K562 (cell line): ENCODE data around the gene TRUB1. TPM values are rescaled to one million over a fixed set of nuclear protein-coding genes. Genes with fewer than 3 reads are reported as not detected.

Experiments used
- ATAC-seq: fragments of 200-7000 bp; cut with Tn5 transposase; 3 replicates; pipeline ENCODE4 v1.9.1; 2020; ENCODE audit warnings: moderate library complexity
- BruUV-seq: library from RNA; stranded (reverse); fragments of 400-500 nt; replicated peaks from 2 replicates; lab custom pipeline; 2021; lab: Mats Ljungman, UMichigan
- CTCF ChIA-PET: fragments of 300-600 bp; formaldehyde crosslinking; extraction: SDS; loops from one replicate; lab custom pipeline; 2021; ENCODE audit warnings: low intra/inter-chr PET ratio; lab: Yijun Ruan, JAX
- POLR2A ChIA-PET: fragments of 300-600, 350-650 bp; sonication (Branson Sonifier 250); formaldehyde crosslinking; extraction: SDS; loops from one replicate; lab custom pipeline; 2021; ENCODE audit warnings: antibody characterized with exemption, inconsistent platforms; lab: Yijun Ruan, JAX
- DNase-seq, 4 experiments: peaks; one replicate each; pipeline versions ENCODE4 v3.0.0 to v3.0.0-alpha.2; 2011 to 2018; ENCODE audit warnings: low spot score in 3 of 4, mixed read lengths in 3 of 4; ENCODE audit errors: extremely low read depth in 1 of 4
- FAIRE-seq: peaks from 2 replicates; lab custom pipeline; 2011; peaks lifted over from hg19 to GRCh38; lab: Jason Lieb, UNC
- H2AFZ ChIP-seq: 2 replicates; pipeline ENCODE4 v1.6.0; 2011; ENCODE audit warnings: low read depth, low read length, control low read depth, inconsistent platforms
- H3K27ac ChIP-seq: fragments of 200-600 bp; 3 replicates; pipeline ENCODE4 v1.8.0; 2011; ENCODE audit warnings: low read depth, mild to moderate bottlenecking, control low read depth, inconsistent platforms, low read length, moderate library complexity, mixed read lengths; ENCODE audit errors: extremely low read depth
- H3K27me3 ChIP-seq, 2 experiments: fragments of 300-600 bp in 1 of 2; 2 replicates in 1 of 2; 3 replicates in 1 of 2; pipeline versions ENCODE4 v1.6.0 to v1.8.0; 2011; ENCODE audit warnings: inconsistent platforms in 2 of 2, low read length in 2 of 2, mild to moderate bottlenecking in 1 of 2, mixed read lengths in 1 of 2, moderate library complexity in 1 of 2; ENCODE audit not compliant: control insufficient read depth in 2 of 2, insufficient read depth in 2 of 2
- H3K36me3 ChIP-seq: fragments of 300-600 bp; 3 replicates; pipeline ENCODE4 v1.8.0; 2011; ENCODE audit warnings: mild to moderate bottlenecking, low read length, inconsistent platforms; ENCODE audit not compliant: control insufficient read depth, insufficient read depth
- H3K4me1 ChIP-seq, 2 experiments: fragments of 200-600 bp in 1 of 2; replicated peaks in 1 of 2; 2 replicates in 1 of 2; 3 replicates in 1 of 2; pipeline versions ENCODE4 v1.5.1 to v1.8.0; 2011; ENCODE audit warnings: inconsistent platforms in 2 of 2, low read length in 2 of 2, mild to moderate bottlenecking in 1 of 2, mixed read lengths in 1 of 2, moderate library complexity in 1 of 2; ENCODE audit not compliant: control insufficient read depth in 2 of 2, insufficient read depth in 2 of 2
- H3K4me2 ChIP-seq: 2 replicates; pipeline ENCODE4 v1.6.1; 2011; ENCODE audit warnings: low read length, control low read depth, inconsistent platforms, mixed read lengths; ENCODE audit not compliant: insufficient read depth
- H3K4me3 ChIP-seq: fragments of 200-600 bp; sonication (generic), shearing (Covaris generic); 2 replicates; pipeline ENCODE4 v1.5.1; 2016; ENCODE audit warnings: control low read depth, inconsistent platforms
- H3K79me2 ChIP-seq: fragments of 200-600 bp; 3 replicates; pipeline ENCODE4 v1.8.0; 2011; ENCODE audit warnings: low read length, inconsistent platforms; ENCODE audit not compliant: control insufficient read depth, insufficient read depth
- H3K9ac ChIP-seq, 2 experiments: 2 replicates each; pipeline versions ENCODE4 v1.6.0 to v1.6.1; 2011; ENCODE audit warnings: low read depth in 2 of 2, low read length in 2 of 2, control low read depth in 1 of 2, inconsistent platforms in 1 of 2, mild to moderate bottlenecking in 1 of 2, mixed read lengths in 1 of 2; ENCODE audit not compliant: insufficient read depth in 1 of 2
- H3K9me1 ChIP-seq: one replicate; pipeline ENCODE4 v1.6.0; 2011; ENCODE audit warnings: inconsistent platforms, mild to moderate bottlenecking, low read length, moderate library complexity; ENCODE audit not compliant: control insufficient read depth, insufficient read depth
- H3K9me3 ChIP-seq: replicated peaks from 2 replicates; pipeline ENCODE4 v1.5.1; 2011; ENCODE audit warnings: low read depth, low read length, inconsistent platforms; ENCODE audit not compliant: control insufficient read depth, insufficient read depth
- H4K20me1 ChIP-seq: replicated peaks from 2 replicates; pipeline ENCODE4 v1.6.1; 2011; ENCODE audit warnings: low read length, inconsistent platforms, mixed read lengths; ENCODE audit not compliant: control insufficient read depth, insufficient read depth
- DDX20 ChIP-seq: fragments of 450-650 bp; IDR thresholded peaks from 2 replicates; pipeline ENCODE4 v1.6.1; 2016; ENCODE audit warnings: missing genetic modification characterization, low read depth, mild to moderate bottlenecking, missing compliant biosample characterization, moderate library complexity
- FOXA3 ChIP-seq, 2 experiments: fragments of 450-650 bp in 1 of 2; sonication (generic) in 1 of 2; formaldehyde crosslinking; IDR thresholded peaks in 1 of 2; conservative IDR thresholded peaks in 1 of 2; 2 replicates each; pipeline versions ENCODE4 v1.4.0 to v1.8.0; 2020 to 2022; ENCODE audit warnings: mild to moderate bottlenecking in 2 of 2, missing genetic modification reagents in 1 of 2
- MTF1 ChIP-seq: fragments of 250-450 bp; sonication (Bioruptor Pico); IDR thresholded peaks from 2 replicates; pipeline ENCODE4 v1.9.0; 2021; ENCODE audit warnings: moderate library complexity, mild to moderate bottlenecking, inconsistent platforms, borderline replicate concordance
- ZBTB17 ChIP-seq: fragments of 450-650 bp; formaldehyde crosslinking; IDR thresholded peaks from 2 replicates; pipeline ENCODE4 v1.4.0; 2020; ENCODE audit warnings: mild to moderate bottlenecking
- ZFP1 ChIP-seq: fragments of 450-650 bp; formaldehyde crosslinking; IDR thresholded peaks from 2 replicates; pipeline ENCODE4 v1.4.0; 2020; ENCODE audit warnings: mild to moderate bottlenecking, mixed read lengths
- ZNF316 ChIP-seq: fragments of 450-650 bp; IDR thresholded peaks from 2 replicates; pipeline ENCODE4 v1.6.1; 2016
- WGBS: fragments of 100-300 bp; shearing (Covaris generic); methylation state at CpG from one replicate; pipeline ENCODE4 v1.1.6; 2016; ENCODE audit warnings: low coverage, mixed read lengths; ENCODE audit not compliant: insufficient coverage; ENCODE audit errors: missing lambda C conversion rate; 5-methylcytosine and 5-hydroxymethylcytosine counted together
- in situ Hi-C: fragments of 300-500 bp; cut with MboI; formaldehyde crosslinking; loops from 4 replicates; pipeline ENCODE4 v1.15.0; 2018; ENCODE audit warnings: inconsistent platforms, mixed read lengths
- intact Hi-C: fragments of 100-400 bp; cut with micrococcal nuclease; formaldehyde crosslinking; loops from 2 replicates; pipeline ENCODE4 v1.14.2; 2022
- polyA plus RNA-seq, 8 experiments: library from polyadenylated mRNA; depleted of rRNA in 4 of 8; stranded (reverse) in 5 of 8; unstranded in 3 of 8; fragments of >200 nt; fragmentation: Nextera tagmentation in 2 of 8; fragmentation: Illumina TruSeq in 1 of 8; extraction: Ambion mirVana in 2 of 8; extraction: Trizol in 1 of 8; gene quantifications; 2 replicates each; pipeline versions ENCODE4 v1.2.1 to v1.2.3, GENCODE V29; 2011 to 2014; ENCODE audit warnings: inconsistent platforms in 1 of 8, missing spikeins in 1 of 8
- total RNA-seq, 7 experiments: library from RNA; depleted of rRNA in 6 of 7; stranded (reverse); fragments of >200 nt in 6 of 7; fragmentation: Illumina TruSeq in 2 of 7; extraction: Trizol in 2 of 7; gene quantifications; 2 replicates each; pipeline versions ENCODE4 v1.2.1 to v1.2.3, GENCODE V29; 2011 to 2021; ENCODE audit warnings: low replicate concordance in 1 of 7

The TRUB1 gene
- total and polyA plus RNA-seq, 9 of the 15 experiments (the other 6 are each of a cell fraction or from before 2014, with no cell fraction given), result 4.6 to 16.5 (median 11.5) TPM

- 88% methylated on average over 4 of the region's 4 CpGs for WGBS
- CTCF ChIA-PET, result no interaction called here
Measured at GRCh38 chr10:114953047-114953446, 15.1 kb downstream of the TRUB1 start.

GRCh38 chr10:114955984-114956383, 18.0 kb downstream of the TRUB1 start:
- no TSS peak for BruUV-seq
- H3K4me1 ChIP-seq, result no peaks in the 10 kb centered on the region
- no peak overlapping the region for H3K4me2 ChIP-seq
- ATAC-seq, result no peak
- WGBS, result 95% methylated on average over 4 of the region's 4 CpGs
- intact Hi-C loops, result no loop called here
- H2AFZ ChIP-seq, result no peak overlapping the region
- TF ChIP-seq ZNF316 (no peak), FOXA3 (CRISPR knock-in tag; conservative IDR thresholded peaks at IDR 0.05 in 1 of 2, IDR thresholded peaks at IDR 0.05 in 1 of 2) (no peak), ZFP1 (CRISPR knock-in tag) (no peak), ZBTB17 (no peak), MTF1 (CRISPR knock-in tag) (no peak)
- TF ChIP-seq, all 486 proteins: peak for 0
- Histone ChIP-seq H3K36me3 (peaks cover 37% of the 10 kb centered on the region), H4K20me1 (no peaks in the 10 kb centered on the region), H3K79me2 (peaks cover 11% of the 10 kb centered on the region; the same call in 2 of the 3 replicates), H3K9me3 (no peaks in the 10 kb centered on the region), H3K4me3 (no peak overlapping the region), H3K9me1 (no peaks in the 10 kb centered on the region), H3K9ac (no peak overlapping the region), H3K27me3 (no peaks in the 10 kb centered on the region), H3K27ac (no peak overlapping the region)
- FAIRE-seq, result no peak
- POLR2A ChIA-PET, result no interaction called here
- in situ Hi-C loops, result no loop called here
- DNase-seq, result no peak
- CTCF ChIA-PET, result no interaction called here

More at GRCh38 chr10:114953047-114953446, 15.1 kb downstream of the TRUB1 start:
- no peak overlapping the region for H2AFZ ChIP-seq
- peaks cover 21% of the 10 kb centered on the region; the same call in 2 of the 3 replicates for H3K79me2 ChIP-seq
- peaks cover 41% of the 10 kb centered on the region; the same call in 2 of the 3 replicates for H3K36me3 ChIP-seq
- no peaks in the 10 kb centered on the region for H3K27me3 ChIP-seq
- H3K4me1 ChIP-seq, result no peaks in the 10 kb centered on the region
- H4K20me1 ChIP-seq, result no peaks in the 10 kb centered on the region
- H3K9me3 ChIP-seq, result no peaks in the 10 kb centered on the region
- no peak for ATAC-seq
- no peak overlapping the region for H3K27ac ChIP-seq
- in situ Hi-C loops, result no loop called here
- H3K4me2 ChIP-seq, result no peak overlapping the region
- intact Hi-C loops, result no loop called here
- no TSS peak for BruUV-seq
- POLR2A ChIA-PET, result no interaction called here
- no peaks in the 10 kb centered on the region for H3K9me1 ChIP-seq
- DNase-seq, result no peak
- TF ChIP-seq DDX20 (tag) (no peak), MTF1 (CRISPR knock-in tag) (no peak)
- H3K4me3 ChIP-seq, result no peak overlapping the region
- H3K9ac ChIP-seq, result no peak overlapping the region
- no peak for FAIRE-seq
